Stimulated activated CD8-positive, alpha-beta memory T cell treated with anti-CD3 and anti-CD28 coated beads, Interleukin-15, amount 100 ng/mL, for 24 hours (primary cell): ENCODE results near the gene RBM22.
"Not testable (repeated sequence)": the region's sequence is repeated elsewhere in the genome, so short reads cannot be mapped to it uniquely, and the experiment has no call there.

Experiments
- DNase-seq: peaks from one replicate; pipeline ENCODE4 v3.0.0-alpha.2; 2020; ENCODE audit warnings: low read depth

The RBM22 gene

DNA sequence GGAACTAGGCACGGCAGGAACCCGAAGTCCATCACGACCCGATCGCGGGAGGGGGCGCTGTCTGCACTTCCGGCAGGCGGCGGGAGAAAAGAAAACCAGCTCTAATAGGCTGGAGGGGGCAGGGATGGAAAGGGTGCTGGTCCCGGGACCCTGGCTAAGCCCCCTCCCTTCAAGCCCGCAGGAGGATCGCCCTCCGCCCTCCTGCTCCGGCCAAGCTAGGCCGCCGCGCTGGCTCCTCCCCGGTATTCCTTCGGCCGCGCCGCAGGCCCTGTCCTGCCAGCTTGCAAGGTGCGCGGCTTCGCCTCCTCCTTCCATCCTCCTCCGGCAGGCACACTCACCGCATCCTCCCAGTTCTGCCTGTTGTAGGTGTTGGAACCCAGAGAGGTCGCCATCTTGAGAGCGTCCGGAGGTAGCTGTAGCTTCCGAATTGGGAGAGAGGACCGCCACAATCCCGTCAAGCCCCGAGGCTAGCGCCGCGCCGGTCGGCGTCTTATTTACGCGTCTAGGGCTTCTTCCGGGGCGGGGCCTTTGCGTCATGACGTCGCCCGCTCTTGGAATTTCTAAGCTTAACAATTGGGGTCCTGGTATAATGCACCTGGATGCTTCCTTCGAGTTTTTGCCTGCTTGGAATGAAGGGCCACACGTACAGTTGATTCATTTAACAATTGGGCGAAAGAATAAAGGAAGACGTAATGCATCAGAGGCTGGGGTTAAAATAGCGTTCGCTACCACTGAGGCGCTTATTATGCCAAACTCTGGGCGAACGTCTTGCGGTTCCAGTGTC, at the start of gene RBM22:
TSS of gene RBM22 (minus strand) at position 469 of the 784 bp plus-strand sequence. CDS start at position 392, 77 bp downstream.
- peak; percentile 79 for DNase-seq

DNA sequence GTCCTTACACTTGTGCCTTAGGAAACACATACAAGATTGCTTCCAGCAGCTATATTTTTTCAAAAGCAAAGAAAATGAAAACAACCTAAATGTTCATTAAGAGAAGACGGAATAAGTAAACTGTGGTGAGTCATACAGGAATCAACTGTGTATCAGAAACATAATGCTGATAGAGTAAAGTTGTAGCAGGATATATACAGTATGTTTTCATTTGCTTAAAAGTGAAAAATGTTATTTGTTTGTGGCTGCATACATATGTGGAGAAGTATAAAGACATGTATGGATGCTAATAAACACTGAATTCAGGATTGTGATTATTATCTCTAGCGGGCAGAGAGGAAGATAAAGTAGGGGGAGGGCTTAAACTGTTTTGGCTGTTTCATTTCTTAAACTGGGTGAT, 49.6 kb upstream of the RBM22 start:
- no peak for DNase-seq

DNA sequence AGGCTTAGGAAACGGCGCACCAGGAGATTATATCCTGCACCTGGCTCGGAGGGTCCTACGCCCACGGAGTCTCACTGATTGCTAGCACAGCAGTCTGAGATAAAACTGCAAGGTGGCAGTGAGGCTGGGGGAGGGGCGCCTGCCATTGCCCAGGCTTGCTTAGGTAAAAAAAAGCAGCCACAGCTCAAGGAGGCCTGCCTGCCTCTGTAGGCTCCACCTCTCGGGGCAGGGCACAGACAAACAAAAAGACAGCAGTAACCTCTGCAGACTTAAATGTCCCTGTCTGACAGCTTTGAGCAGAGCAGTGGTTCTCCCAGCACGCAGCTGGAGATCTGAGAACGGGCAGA, 42.3 kb upstream of the RBM22 start:
- DNase-seq = not testable (repeated sequence)

- not testable (repeated sequence) for DNase-seq
Measured at GRCh38 chr5:150742455-150743141, 41.7 kb upstream of the RBM22 start.

DNA sequence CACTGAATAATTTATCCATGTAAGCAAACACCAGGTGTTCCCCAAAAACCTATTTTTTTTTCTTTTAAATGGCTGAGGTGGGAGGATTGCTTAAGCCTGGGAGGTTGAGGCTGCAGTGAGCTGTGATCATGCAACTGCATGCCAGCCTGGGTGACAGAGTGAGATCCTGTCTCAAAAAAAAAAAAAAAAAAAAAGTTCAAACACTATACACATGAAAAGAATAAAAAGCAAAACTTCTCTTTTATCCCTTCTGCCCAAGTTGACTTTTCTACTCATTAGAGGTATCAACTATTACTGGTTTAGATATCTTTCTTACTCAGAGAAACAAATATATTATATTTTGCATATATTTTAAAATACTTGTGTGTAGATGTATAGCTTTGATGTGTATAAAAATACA, 40.1 kb upstream of the RBM22 start:
- no peak for DNase-seq

DNA sequence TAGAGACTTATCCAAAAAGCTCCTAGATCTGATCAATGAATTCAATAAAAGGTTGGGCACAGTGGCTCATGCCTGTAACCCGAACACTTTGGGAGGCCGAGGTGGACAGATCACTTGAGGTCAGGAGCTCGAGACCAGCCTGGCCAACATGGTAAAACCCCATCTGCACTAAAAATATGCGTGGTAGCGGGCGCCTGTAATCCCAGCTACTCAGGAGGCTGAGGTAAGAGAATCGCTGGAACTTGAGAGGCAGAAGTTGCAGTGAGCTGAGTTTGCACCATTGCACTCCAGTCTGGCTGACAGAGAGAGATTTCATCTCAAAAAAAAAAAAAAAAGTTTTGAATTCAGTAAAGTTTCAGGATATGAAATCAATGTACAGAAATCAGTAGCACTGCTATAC, 38.0 kb upstream of the RBM22 start:
- DNase-seq = no peak

DNA sequence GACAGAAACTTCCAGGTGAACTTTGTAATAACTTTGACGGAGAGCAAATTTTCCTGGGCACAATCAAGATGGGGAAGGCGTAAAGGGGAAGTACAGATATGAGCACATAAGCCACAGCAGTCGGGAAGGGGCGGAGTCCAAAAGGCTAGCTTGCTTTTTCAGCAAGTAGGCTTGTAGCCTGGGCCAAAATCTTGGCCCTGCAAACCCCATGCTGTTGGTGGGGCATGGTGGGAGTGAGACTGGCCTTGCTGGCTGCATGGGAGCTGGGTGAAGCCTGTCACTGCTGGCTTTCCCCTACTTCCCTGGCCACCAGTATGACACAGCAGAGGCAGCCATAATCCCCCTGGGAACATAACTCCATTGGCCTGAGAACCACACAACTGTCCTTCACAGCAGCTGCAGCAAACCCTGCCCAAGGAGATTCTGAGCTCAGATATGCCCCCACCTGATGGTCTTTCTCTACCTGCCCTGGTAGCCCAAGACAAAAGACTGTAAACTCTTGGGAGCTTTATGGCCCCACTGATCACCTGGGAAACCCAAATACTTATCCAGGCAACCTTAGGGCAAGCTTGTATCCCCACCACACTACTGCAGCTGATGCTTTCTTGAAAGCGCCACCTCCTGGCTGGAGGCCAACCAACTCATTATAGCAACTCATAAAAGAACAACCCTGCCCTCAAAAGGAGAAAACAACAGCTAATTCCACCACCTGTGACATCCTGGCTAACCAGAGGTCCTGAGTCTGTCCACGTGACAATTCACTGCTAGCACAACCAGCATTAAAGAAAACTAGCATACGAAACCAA, 33.9 kb upstream of the RBM22 start:
- DNase-seq = no peak

DNA sequence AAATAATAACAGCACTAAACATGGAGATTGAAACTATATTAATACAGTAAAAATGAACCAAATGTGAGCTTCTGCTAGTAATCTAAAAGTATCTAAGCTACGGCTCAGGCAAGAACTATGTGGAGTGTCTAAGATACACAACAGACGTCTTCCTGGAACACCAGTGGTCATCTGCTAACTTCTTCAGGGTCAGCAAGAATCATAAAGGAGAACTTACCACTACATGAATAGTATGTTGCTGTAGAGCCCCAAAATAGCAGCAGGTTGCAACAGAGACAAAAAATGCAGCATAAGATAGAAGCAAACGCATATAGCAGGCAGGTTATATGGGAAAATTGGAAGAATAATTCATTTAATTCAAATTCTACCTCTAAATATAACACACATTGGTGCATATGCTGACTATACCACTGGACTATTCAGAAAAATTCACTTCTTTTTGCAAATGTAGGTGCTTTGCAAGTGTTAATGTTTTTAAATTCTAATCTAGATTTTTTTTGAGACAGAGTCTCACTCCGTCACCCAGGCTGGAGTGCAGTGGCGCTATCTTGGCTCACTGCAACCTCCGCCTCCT, 30.9 kb upstream of the RBM22 start:
- DNase-seq = no peak

DNA sequence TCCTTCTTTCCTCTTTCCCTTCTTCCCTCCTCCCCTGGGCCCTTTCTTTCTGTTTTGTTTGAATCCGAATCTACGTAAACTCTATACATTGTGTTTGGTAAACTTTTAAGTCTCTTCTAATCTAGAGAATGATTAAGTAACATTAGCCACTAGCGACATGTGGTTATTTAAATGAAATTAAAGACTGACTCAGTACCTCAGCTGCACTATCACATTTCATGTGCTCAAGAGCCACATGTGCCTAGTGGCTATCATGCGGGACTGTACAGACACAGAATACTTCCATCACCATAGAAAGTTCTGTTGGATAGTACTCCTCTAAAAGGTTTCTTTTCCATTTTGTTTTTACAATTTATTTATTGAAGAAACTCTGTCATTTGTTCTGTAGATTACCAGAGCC, 29.0 kb upstream of the RBM22 start:
- no peak for DNase-seq

- DNase-seq = no peak
Measured at GRCh38 chr5:150723845-150724244, 23.0 kb upstream of the RBM22 start.

- no peak for DNase-seq
Measured at GRCh38 chr5:150710165-150710564, 9.3 kb upstream of the RBM22 start.

DNA sequence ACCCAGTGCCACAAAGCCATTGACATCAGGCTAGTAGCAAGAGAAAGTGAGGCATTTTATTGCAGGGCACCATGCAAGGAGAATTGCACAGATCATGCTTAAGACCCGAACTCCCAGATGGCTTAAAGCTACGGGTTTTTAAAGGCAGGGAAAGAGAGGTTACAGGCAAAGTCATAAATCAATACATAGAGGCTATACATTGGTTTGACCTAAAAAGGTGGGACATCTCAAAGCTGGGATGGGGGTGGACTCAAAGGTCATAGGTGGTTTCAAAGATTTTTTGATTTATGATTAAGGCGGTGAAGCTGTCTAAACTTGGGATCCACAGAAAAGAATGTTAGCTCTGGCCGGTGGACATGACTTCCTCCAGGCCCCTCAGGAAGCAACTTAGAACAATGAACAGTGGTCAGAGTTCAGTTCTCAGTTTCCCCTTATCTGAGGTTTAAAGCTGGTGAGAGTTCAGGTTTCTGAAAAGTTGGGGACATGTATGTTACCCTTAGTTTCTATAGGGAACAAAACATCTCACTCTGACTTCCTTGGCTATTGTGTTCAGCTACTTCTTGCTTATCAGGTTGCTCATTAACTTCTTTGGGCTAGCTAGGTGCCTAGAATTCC, 6.0 kb upstream of the RBM22 start:
- DNase-seq = no peak

GRCh38 chr5:150703762-150704161, 2.9 kb upstream of the RBM22 start:
- no peak for DNase-seq

GRCh38 chr5:150700246-150700593, 642 bp downstream of the RBM22 start:
- DNase-seq = no peak

GRCh38 chr5:150694612-150695011, 6.2 kb downstream of the RBM22 start:
- DNase-seq = no peak

DNA sequence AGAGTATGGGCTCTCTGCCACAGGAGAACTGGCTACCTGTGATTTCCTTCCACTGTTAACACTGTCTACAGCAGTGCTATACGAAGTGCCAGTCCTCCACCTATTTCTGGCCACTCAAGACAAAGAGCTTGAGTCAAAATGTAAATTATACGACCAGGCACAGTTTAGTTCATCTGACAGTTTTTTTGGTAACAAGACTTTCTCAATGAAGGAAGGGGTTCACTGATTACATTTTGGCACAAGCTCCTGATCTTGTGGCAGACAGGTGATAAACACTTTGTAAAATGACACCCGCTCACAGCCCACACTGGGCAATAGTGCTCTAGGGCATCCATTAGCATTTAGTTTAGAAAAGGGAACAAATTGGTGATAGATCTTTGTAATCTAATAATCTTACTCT, 8.6 kb downstream of the RBM22 start:
- DNase-seq = no peak

GRCh38 chr5:150690760-150691159, 10.1 kb downstream of the RBM22 start:
- DNase-seq = no peak

- DNase-seq = no peak
Measured at GRCh38 chr5:150689120-150689519, 11.7 kb downstream of the RBM22 start.

GRCh38 chr5:150676578-150676977, 24.3 kb downstream of the RBM22 start:
- DNase-seq = no peak

GRCh38 chr5:150675069-150675468, 25.8 kb downstream of the RBM22 start:
- no peak for DNase-seq

GRCh38 chr5:150674341-150674821, 26.5 kb downstream of the RBM22 start:
- no peak for DNase-seq

- DNase-seq = no peak
Measured at GRCh38 chr5:150672884-150673275, 28.0 kb downstream of the RBM22 start.
